Measurements from ENCODE around the gene P3H2. TPM values are rescaled to one million over a fixed set of nuclear protein-coding genes. Genes with fewer than 3 reads are reported as not detected.

P3H2 gene
- total RNA-seq, 1 donor from 2014 or later = 19.8 TPM

DNA sequence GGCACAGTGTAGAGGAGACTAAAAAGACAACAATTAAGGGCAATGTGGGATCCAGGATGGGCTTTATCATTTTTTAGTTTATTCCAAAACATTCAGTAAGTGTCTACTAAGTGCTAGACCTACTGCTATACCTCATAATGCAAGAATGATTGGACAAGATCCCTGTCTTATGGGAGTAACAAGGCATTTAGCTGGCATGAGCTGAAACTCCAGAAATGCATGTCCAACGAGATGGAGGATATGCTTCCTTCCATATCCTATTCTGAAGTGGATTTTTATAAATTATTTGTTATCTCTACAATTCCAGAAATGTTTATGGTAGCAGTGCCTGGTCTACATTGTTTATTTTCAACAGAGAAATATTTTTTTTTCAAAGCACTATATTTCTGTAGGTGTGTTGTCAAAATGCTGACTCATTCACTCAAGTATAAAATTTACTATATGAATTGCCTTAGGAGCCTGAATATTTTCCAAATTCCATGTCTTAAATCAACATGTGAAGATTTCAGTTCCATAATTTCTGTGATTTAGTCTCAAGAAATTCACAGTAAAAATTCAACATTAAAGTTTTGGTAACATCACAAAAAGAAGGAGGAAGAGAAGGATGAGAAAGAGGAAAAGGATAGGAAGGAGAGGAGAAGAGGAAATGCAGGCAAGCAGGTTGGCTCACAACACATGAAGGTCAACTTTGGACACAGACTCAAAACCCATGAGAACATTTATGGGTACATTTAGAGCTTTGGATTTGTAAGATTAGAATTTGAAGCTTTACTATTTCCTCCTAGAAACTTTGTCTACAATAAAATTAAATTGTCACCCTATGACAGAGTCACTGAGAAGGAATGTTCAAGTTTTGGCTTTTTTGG, 88.6 kb downstream of the P3H2 start:
- Histone ChIP-seq H3K9me3 (ENCODE audit: control insufficient read depth in 3 of 3, low read length in 3 of 3) (no peaks in the 10 kb centered on the region), H3K27ac (ENCODE audit: low read depth, low read length) (no peak overlapping the region), H3K27me3 (ENCODE audit: control insufficient read depth in 3 of 3, insufficient read depth in 3 of 3, low read length in 3 of 3) (no peaks in the 10 kb centered on the region), H3K4me1 (ENCODE audit: control insufficient read depth in 3 of 3, insufficient read depth in 3 of 3, low read length in 3 of 3) (no peaks in the 10 kb centered on the region), H3K9ac (ENCODE audit: low read depth in 1 of 3, low read length in 3 of 3) (no peak overlapping the region), H3K36me3 (ENCODE audit: control insufficient read depth in 3 of 3, insufficient read depth in 3 of 3, low read length in 3 of 3) (no peaks in the 10 kb centered on the region), H3K4me3 (ENCODE audit: low read length in 3 of 3) (no peak overlapping the region)

- H3K9ac ChIP-seq (ENCODE audit: low read depth in 1 of 3, low read length in 3 of 3) = no peak overlapping the region
- no peaks in the 10 kb centered on the region for H3K36me3 ChIP-seq (ENCODE audit: control insufficient read depth in 3 of 3, insufficient read depth in 3 of 3, low read length in 3 of 3)
- no peaks in the 10 kb centered on the region for H3K27me3 ChIP-seq (ENCODE audit: control insufficient read depth in 3 of 3, insufficient read depth in 3 of 3, low read length in 3 of 3)
- H3K9me3 ChIP-seq (ENCODE audit: control insufficient read depth in 3 of 3, low read length in 3 of 3) = no peaks in the 10 kb centered on the region
- H3K4me3 ChIP-seq (ENCODE audit: low read length in 3 of 3) = no peak overlapping the region
- no peak overlapping the region for H3K27ac ChIP-seq (ENCODE audit: low read depth, low read length)
- H3K4me1 ChIP-seq (ENCODE audit: control insufficient read depth in 3 of 3, insufficient read depth in 3 of 3, low read length in 3 of 3) = no peaks in the 10 kb centered on the region
These were observed 93.6 kb downstream of the P3H2 start for GRCh38 chr3:190027116-190027515.

GRCh38 chr3:190026154-190026553, 94.5 kb downstream of the P3H2 start:
- Histone ChIP-seq H3K27ac (ENCODE audit: low read depth, low read length) (no peak overlapping the region), H3K27me3 (ENCODE audit: control insufficient read depth in 3 of 3, insufficient read depth in 3 of 3, low read length in 3 of 3) (no peaks in the 10 kb centered on the region), H3K9ac (ENCODE audit: low read depth in 1 of 3, low read length in 3 of 3) (no peak overlapping the region), H3K9me3 (ENCODE audit: control insufficient read depth in 3 of 3, low read length in 3 of 3) (no peaks in the 10 kb centered on the region), H3K4me3 (ENCODE audit: low read length in 3 of 3) (no peak overlapping the region), H3K4me1 (ENCODE audit: control insufficient read depth in 3 of 3, insufficient read depth in 3 of 3, low read length in 3 of 3) (no peaks in the 10 kb centered on the region), H3K36me3 (ENCODE audit: control insufficient read depth in 3 of 3, insufficient read depth in 3 of 3, low read length in 3 of 3) (no peaks in the 10 kb centered on the region)

GRCh38 chr3:190024912-190025311, 95.8 kb downstream of the P3H2 start:
- Histone ChIP-seq H3K36me3 (ENCODE audit: control insufficient read depth in 3 of 3, insufficient read depth in 3 of 3, low read length in 3 of 3) (no peaks in the 10 kb centered on the region), H3K27ac (ENCODE audit: low read depth, low read length) (no peak overlapping the region), H3K4me1 (ENCODE audit: control insufficient read depth in 3 of 3, insufficient read depth in 3 of 3, low read length in 3 of 3) (no peaks in the 10 kb centered on the region), H3K27me3 (ENCODE audit: control insufficient read depth in 3 of 3, insufficient read depth in 3 of 3, low read length in 3 of 3) (no peaks in the 10 kb centered on the region), H3K4me3 (ENCODE audit: low read length in 3 of 3) (no peak overlapping the region), H3K9ac (ENCODE audit: low read depth in 1 of 3, low read length in 3 of 3) (no peak overlapping the region), H3K9me3 (ENCODE audit: control insufficient read depth in 3 of 3, low read length in 3 of 3) (no peaks in the 10 kb centered on the region)

DNA sequence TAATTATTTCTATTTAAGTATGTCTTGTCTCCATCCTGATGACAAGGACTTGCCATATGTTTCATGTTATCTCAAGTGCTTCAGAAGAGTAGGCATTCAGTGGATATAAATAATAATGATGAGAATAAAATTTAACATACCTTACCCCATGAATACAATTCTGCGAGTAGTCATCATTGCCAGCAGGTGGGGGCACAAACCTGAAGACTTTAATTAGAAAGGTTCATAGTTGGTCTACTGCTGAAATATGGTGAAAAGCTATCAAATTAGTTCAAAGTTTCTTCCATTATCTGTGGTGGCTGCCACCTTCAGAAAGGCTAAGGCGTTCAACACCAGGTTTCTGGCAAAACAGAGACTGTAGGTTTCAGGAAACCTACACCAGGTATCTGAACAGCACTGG, 100.9 kb downstream of the P3H2 start:
- Histone ChIP-seq H3K4me1 (ENCODE audit: control insufficient read depth in 3 of 3, insufficient read depth in 3 of 3, low read length in 3 of 3) (no peaks in the 10 kb centered on the region), H3K27me3 (ENCODE audit: control insufficient read depth in 3 of 3, insufficient read depth in 3 of 3, low read length in 3 of 3) (no peaks in the 10 kb centered on the region), H3K27ac (ENCODE audit: low read depth, low read length) (no peak overlapping the region), H3K4me3 (ENCODE audit: low read length in 3 of 3) (no peak overlapping the region), H3K36me3 (ENCODE audit: control insufficient read depth in 3 of 3, insufficient read depth in 3 of 3, low read length in 3 of 3) (no peaks in the 10 kb centered on the region), H3K9me3 (ENCODE audit: control insufficient read depth in 3 of 3, low read length in 3 of 3) (no peaks in the 10 kb centered on the region), H3K9ac (ENCODE audit: low read depth in 1 of 3, low read length in 3 of 3) (no peak overlapping the region)

DNA sequence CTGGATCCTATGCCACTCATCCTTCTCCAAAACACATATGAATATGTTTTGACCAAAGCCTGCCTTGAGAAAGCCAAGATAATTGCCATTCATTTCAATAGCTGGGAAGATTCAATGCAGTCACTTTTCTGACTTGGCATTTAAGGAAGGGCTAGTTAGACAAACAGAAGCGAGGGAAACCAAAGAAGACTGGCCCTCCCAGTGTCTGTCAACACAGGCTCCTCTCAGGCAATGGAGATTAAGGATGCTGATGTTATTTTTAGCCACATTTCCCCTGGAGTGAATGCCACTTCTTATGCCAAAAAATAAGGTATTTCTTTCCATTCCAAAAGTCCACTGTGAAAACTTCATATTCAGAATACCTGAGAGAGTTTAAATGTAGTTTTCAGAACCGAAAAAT, 101.7 kb downstream of the P3H2 start:
- Histone ChIP-seq H3K27ac (ENCODE audit: low read depth, low read length) (no peak overlapping the region), H3K9ac (ENCODE audit: low read depth in 1 of 3, low read length in 3 of 3) (no peak overlapping the region), H3K4me3 (ENCODE audit: low read length in 3 of 3) (no peak overlapping the region), H3K27me3 (ENCODE audit: control insufficient read depth in 3 of 3, insufficient read depth in 3 of 3, low read length in 3 of 3) (no peaks in the 10 kb centered on the region), H3K9me3 (ENCODE audit: control insufficient read depth in 3 of 3, low read length in 3 of 3) (no peaks in the 10 kb centered on the region), H3K4me1 (ENCODE audit: control insufficient read depth in 3 of 3, insufficient read depth in 3 of 3, low read length in 3 of 3) (no peaks in the 10 kb centered on the region), H3K36me3 (ENCODE audit: control insufficient read depth in 3 of 3, insufficient read depth in 3 of 3, low read length in 3 of 3) (no peaks in the 10 kb centered on the region)

DNA sequence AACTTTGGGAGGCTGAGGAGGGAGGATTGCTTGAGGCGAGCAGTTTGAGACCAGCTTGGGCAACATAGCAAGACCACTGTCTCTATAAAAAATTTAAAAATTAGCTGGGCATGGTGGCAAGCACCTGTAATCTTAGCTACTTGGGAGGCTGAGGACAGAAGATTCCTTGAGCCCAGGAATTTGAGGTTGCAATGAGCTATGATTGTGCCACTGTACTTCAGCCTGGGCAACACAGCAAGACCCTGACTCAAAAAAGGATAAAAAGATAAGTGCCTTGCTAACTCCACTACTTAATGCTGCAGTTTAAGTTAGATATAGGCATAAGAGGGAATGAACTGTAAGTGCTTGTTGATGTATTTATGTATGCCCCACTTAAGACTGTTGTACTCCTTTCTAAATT, 102.2 kb downstream of the P3H2 start:
- no peak overlapping the region for H3K27ac ChIP-seq (ENCODE audit: low read depth, low read length)
- H3K27me3 ChIP-seq (ENCODE audit: control insufficient read depth in 3 of 3, insufficient read depth in 3 of 3, low read length in 3 of 3) = no peaks in the 10 kb centered on the region
- no peaks in the 10 kb centered on the region for H3K9me3 ChIP-seq (ENCODE audit: control insufficient read depth in 3 of 3, low read length in 3 of 3)
- no peaks in the 10 kb centered on the region for H3K4me1 ChIP-seq (ENCODE audit: control insufficient read depth in 3 of 3, insufficient read depth in 3 of 3, low read length in 3 of 3)
- no peak overlapping the region for H3K4me3 ChIP-seq (ENCODE audit: low read length in 3 of 3)
- H3K9ac ChIP-seq (ENCODE audit: low read depth in 1 of 3, low read length in 3 of 3) = no peak overlapping the region
- H3K36me3 ChIP-seq (ENCODE audit: control insufficient read depth in 3 of 3, insufficient read depth in 3 of 3, low read length in 3 of 3) = no peaks in the 10 kb centered on the region

DNA sequence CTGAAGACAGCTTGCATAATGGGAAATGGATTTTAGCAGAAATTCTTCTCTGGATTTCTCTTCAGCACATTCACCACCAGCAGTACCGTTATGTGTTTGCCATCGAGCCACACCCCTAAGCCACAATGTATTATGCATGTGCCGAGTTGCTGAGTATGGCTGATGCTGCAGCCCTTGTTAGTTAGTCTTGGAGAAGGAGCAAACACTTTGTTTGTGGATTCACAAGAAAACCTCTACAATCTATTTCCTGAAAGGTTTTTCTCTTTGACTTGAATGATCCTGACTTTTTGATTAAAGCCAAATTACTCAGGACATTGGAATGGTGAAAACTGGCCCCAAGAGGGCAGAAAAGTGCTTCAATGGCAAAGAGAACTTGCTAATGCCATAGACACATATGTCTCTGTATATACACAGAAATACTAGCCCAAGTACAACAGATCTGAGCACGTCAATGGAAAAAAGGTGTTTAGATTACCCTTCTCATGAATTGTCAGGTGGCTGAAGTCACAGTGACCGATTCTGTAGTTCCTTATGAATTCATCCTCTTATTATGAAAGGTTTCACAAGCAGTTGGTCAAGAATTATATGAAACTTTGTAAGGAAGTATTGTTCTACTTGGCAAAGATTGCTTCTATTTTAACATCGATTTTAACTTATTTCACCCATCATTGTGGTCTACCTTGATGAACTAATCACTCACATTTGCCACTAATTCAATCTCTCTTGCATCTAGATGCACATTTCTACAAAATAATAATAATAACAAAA, 103.0 kb downstream of the P3H2 start:
- Histone ChIP-seq H3K9me3 (ENCODE audit: control insufficient read depth in 3 of 3, low read length in 3 of 3) (no peaks in the 10 kb centered on the region), H3K27me3 (ENCODE audit: control insufficient read depth in 3 of 3, insufficient read depth in 3 of 3, low read length in 3 of 3) (no peaks in the 10 kb centered on the region), H3K4me3 (ENCODE audit: low read length in 3 of 3) (no peak overlapping the region), H3K9ac (ENCODE audit: low read depth in 1 of 3, low read length in 3 of 3) (no peak overlapping the region), H3K4me1 (ENCODE audit: control insufficient read depth in 3 of 3, insufficient read depth in 3 of 3, low read length in 3 of 3) (no peaks in the 10 kb centered on the region), H3K27ac (ENCODE audit: low read depth, low read length) (no peak overlapping the region), H3K36me3 (ENCODE audit: control insufficient read depth in 3 of 3, insufficient read depth in 3 of 3, low read length in 3 of 3) (no peaks in the 10 kb centered on the region)

GRCh38 chr3:190016966-190017365, 103.7 kb downstream of the P3H2 start:
- Histone ChIP-seq H3K4me3 (ENCODE audit: low read length in 3 of 3) (no peak overlapping the region), H3K4me1 (ENCODE audit: control insufficient read depth in 3 of 3, insufficient read depth in 3 of 3, low read length in 3 of 3) (no peaks in the 10 kb centered on the region), H3K9me3 (ENCODE audit: control insufficient read depth in 3 of 3, low read length in 3 of 3) (no peaks in the 10 kb centered on the region), H3K27ac (ENCODE audit: low read depth, low read length) (no peak overlapping the region), H3K27me3 (ENCODE audit: control insufficient read depth in 3 of 3, insufficient read depth in 3 of 3, low read length in 3 of 3) (no peaks in the 10 kb centered on the region), H3K9ac (ENCODE audit: low read depth in 1 of 3, low read length in 3 of 3) (no peak overlapping the region), H3K36me3 (ENCODE audit: control insufficient read depth in 3 of 3, insufficient read depth in 3 of 3, low read length in 3 of 3) (no peaks in the 10 kb centered on the region)

GRCh38 chr3:190014940-190015339, 105.8 kb downstream of the P3H2 start:
- H3K4me3 ChIP-seq (ENCODE audit: low read length in 3 of 3) = no peak overlapping the region
- no peak overlapping the region for H3K27ac ChIP-seq (ENCODE audit: low read depth, low read length)
- H3K36me3 ChIP-seq (ENCODE audit: control insufficient read depth in 3 of 3, insufficient read depth in 3 of 3, low read length in 3 of 3) = no peaks in the 10 kb centered on the region
- H3K27me3 ChIP-seq (ENCODE audit: control insufficient read depth in 3 of 3, insufficient read depth in 3 of 3, low read length in 3 of 3) = no peaks in the 10 kb centered on the region
- H3K9me3 ChIP-seq (ENCODE audit: control insufficient read depth in 3 of 3, low read length in 3 of 3) = no peaks in the 10 kb centered on the region
- no peak overlapping the region for H3K9ac ChIP-seq (ENCODE audit: low read depth in 1 of 3, low read length in 3 of 3)
- H3K4me1 ChIP-seq (ENCODE audit: control insufficient read depth in 3 of 3, insufficient read depth in 3 of 3, low read length in 3 of 3) = no peaks in the 10 kb centered on the region

Data from skeletal muscle tissue (tissue), 4 donors.